ENCODE data around the gene KCNT2. TPM values are rescaled to one million over a fixed set of nuclear protein-coding genes. Genes with fewer than 3 reads are reported as not detected.

Gene KCNT2
- total and polyA plus RNA-seq, 4 donors = 1.7 to 11.2 (median 6.8) TPM

DNA sequence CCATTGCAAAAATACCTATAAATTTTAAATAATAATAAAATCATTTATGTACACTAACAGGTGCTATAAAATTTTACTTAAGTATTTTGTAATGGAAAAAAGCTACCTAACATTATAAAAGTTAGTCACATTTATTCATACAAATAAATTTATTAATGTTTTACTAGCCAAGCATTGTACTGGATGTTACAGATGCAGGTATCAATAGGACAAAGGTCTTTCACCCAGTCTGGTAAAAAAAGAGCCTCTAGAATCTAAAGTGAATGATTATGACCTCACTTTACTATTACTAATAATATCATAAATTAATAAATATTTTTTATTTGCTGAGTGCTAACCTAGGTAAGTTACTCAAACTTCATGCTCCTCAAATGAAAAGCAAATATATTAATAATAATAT, 170.6 kb downstream of the KCNT2 start:
- Histone ChIP-seq H3K27me3 (ENCODE audit: control insufficient read depth in 4 of 4, insufficient read depth in 4 of 4, low read length in 3 of 4) (no peaks in the 10 kb centered on the region), H3K4me1 (ENCODE audit: control insufficient read depth in 4 of 4, insufficient read depth in 4 of 4, low read length in 3 of 4) (peaks cover 0 to 11% (median 2%) of the 10 kb centered on the region in 4 donors), H3K4me3 (ENCODE audit: low read depth in 1 of 3, low read length in 3 of 3) (no peak overlapping the region), H3K9me3 (ENCODE audit: control insufficient read depth in 4 of 4, low read length in 3 of 4) (no peaks in the 10 kb centered on the region), H3K9ac (ENCODE audit: low read depth in 1 of 2, low read length in 2 of 2) (peak overlapping the region in 1 of 2 donors; percentile 1), H3K36me3 (ENCODE audit: control insufficient read depth in 4 of 4, insufficient read depth in 3 of 4, low read depth in 1 of 4, low read length in 3 of 4) (no peaks in the 10 kb centered on the region), H3K27ac (ENCODE audit: low read depth in 1 of 2, low read length in 2 of 2) (peak overlapping the region; percentile 32 to 50)
- DNase-seq (ENCODE audit: low spot score) = no peak
- TF ChIP-seq YY1 (IDR thresholded peaks at IDR 0.05) (no peak), RAD21 (IDR thresholded peaks at IDR 0.05) (peak in 1 of 2 donors; percentile 18), FOXA2 (IDR thresholded peaks at IDR 0.05) (no peak), RXRA (IDR thresholded peaks at IDR 0.05) (peak in 1 of 2 donors; percentile 73), JUND (IDR thresholded peaks at IDR 0.05) (no peak), HNF4A (conservative IDR thresholded peaks at IDR 0.05) (peak in 1 of 2 donors; percentile 59)
- TF ChIP-seq, protein P1, sequence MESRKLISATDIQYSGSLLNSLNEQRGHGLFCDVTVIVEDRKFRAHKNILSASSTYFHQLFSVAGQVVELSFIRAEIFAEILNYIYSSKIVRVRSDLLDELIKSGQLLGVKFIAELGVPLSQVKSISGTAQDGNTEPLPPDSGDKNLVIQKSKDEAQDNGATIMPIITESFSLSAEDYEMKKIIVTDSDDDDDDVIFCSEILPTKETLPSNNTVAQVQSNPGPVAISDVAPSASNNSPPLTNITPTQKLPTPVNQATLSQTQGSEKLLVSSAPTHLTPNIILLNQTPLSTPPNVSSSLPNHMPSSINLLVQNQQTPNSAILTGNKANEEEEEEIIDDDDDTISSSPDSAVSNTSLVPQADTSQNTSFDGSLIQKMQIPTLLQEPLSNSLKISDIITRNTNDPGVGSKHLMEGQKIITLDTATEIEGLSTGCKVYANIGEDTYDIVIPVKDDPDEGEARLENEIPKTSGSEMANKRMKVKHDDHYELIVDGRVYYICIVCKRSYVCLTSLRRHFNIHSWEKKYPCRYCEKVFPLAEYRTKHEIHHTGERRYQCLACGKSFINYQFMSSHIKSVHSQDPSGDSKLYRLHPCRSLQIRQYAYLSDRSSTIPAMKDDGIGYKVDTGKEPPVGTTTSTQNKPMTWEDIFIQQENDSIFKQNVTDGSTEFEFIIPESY (IDR thresholded peaks at IDR 0.05) = no peak

DNA sequence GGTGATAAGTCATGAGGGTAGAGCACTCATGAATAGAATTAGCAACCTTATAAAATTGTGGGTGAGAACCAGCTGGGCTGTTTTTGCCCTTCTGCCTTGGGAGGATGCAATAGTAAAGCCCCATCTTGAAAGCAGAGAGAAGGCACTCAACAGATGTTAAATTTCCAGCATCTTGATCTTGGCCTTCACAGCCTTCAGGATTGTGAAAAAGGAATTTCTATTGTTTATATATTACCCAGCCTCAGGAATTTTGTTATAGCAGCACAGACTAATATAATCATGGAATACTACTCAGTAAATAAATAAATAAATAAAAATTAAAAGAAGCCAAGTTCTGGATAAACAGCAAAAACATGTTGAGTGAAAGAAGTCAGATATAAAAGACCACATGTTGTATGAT, 175.2 kb downstream of the KCNT2 start:
- TF ChIP-seq, protein P2, sequence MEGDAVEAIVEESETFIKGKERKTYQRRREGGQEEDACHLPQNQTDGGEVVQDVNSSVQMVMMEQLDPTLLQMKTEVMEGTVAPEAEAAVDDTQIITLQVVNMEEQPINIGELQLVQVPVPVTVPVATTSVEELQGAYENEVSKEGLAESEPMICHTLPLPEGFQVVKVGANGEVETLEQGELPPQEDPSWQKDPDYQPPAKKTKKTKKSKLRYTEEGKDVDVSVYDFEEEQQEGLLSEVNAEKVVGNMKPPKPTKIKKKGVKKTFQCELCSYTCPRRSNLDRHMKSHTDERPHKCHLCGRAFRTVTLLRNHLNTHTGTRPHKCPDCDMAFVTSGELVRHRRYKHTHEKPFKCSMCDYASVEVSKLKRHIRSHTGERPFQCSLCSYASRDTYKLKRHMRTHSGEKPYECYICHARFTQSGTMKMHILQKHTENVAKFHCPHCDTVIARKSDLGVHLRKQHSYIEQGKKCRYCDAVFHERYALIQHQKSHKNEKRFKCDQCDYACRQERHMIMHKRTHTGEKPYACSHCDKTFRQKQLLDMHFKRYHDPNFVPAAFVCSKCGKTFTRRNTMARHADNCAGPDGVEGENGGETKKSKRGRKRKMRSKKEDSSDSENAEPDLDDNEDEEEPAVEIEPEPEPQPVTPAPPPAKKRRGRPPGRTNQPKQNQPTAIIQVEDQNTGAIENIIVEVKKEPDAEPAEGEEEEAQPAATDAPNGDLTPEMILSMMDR (IDR thresholded peaks at IDR 0.05; ENCODE audit: low read depth, low read length, missing input control) = no peak
- TF ChIP-seq, protein P3, sequence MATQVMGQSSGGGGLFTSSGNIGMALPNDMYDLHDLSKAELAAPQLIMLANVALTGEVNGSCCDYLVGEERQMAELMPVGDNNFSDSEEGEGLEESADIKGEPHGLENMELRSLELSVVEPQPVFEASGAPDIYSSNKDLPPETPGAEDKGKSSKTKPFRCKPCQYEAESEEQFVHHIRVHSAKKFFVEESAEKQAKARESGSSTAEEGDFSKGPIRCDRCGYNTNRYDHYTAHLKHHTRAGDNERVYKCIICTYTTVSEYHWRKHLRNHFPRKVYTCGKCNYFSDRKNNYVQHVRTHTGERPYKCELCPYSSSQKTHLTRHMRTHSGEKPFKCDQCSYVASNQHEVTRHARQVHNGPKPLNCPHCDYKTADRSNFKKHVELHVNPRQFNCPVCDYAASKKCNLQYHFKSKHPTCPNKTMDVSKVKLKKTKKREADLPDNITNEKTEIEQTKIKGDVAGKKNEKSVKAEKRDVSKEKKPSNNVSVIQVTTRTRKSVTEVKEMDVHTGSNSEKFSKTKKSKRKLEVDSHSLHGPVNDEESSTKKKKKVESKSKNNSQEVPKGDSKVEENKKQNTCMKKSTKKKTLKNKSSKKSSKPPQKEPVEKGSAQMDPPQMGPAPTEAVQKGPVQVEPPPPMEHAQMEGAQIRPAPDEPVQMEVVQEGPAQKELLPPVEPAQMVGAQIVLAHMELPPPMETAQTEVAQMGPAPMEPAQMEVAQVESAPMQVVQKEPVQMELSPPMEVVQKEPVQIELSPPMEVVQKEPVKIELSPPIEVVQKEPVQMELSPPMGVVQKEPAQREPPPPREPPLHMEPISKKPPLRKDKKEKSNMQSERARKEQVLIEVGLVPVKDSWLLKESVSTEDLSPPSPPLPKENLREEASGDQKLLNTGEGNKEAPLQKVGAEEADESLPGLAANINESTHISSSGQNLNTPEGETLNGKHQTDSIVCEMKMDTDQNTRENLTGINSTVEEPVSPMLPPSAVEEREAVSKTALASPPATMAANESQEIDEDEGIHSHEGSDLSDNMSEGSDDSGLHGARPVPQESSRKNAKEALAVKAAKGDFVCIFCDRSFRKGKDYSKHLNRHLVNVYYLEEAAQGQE (IDR thresholded peaks at IDR 0.05) = no peak
- TF ChIP-seq RXRA (IDR thresholded peaks at IDR 0.05) (no peak), NR2F2 (IDR thresholded peaks at IDR 0.05) (no peak), HNF4A (conservative IDR thresholded peaks at IDR 0.05) (no peak), YY1 (IDR thresholded peaks at IDR 0.05) (no peak), GABPA (IDR thresholded peaks at IDR 0.05 in 1 of 2, conservative IDR thresholded peaks at IDR 0.05 in 1 of 2) (no peak), RAD21 (IDR thresholded peaks at IDR 0.05) (no peak), JUND (IDR thresholded peaks at IDR 0.05) (no peak), HNF4G (IDR thresholded peaks at IDR 0.05) (no peak), FOXA2 (IDR thresholded peaks at IDR 0.05) (no peak), FOXA1 (IDR thresholded peaks at IDR 0.05) (no peak)
- TF ChIP-seq, protein P4, sequence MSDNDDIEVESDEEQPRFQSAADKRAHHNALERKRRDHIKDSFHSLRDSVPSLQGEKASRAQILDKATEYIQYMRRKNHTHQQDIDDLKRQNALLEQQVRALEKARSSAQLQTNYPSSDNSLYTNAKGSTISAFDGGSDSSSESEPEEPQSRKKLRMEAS (IDR thresholded peaks at IDR 0.05) = no peak
- TF ChIP-seq, protein P1 (IDR thresholded peaks at IDR 0.05) = no peak
- TF ChIP-seq, protein P5, sequence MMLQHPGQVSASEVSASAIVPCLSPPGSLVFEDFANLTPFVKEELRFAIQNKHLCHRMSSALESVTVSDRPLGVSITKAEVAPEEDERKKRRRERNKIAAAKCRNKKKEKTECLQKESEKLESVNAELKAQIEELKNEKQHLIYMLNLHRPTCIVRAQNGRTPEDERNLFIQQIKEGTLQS (IDR thresholded peaks at IDR 0.05) = no peak
- H3K36me3 ChIP-seq (ENCODE audit: control insufficient read depth in 4 of 4, insufficient read depth in 3 of 4, low read depth in 1 of 4, low read length in 3 of 4) = peaks cover 0 to 3% (median 0%) of the 10 kb centered on the region in 4 donors
- no peaks in the 10 kb centered on the region for H3K27me3 ChIP-seq (ENCODE audit: control insufficient read depth in 4 of 4, insufficient read depth in 4 of 4, low read length in 3 of 4)
- H3K4me1 ChIP-seq (ENCODE audit: control insufficient read depth in 4 of 4, insufficient read depth in 4 of 4, low read length in 3 of 4) = no peaks in the 10 kb centered on the region
- H3K9me3 ChIP-seq (ENCODE audit: control insufficient read depth in 4 of 4, low read length in 3 of 4) = no peaks in the 10 kb centered on the region
- DNase-seq (ENCODE audit: low spot score) = no peak
- no peak overlapping the region for H3K27ac ChIP-seq (ENCODE audit: low read depth in 1 of 2, low read length in 2 of 2)
- H3K4me3 ChIP-seq (ENCODE audit: low read depth in 1 of 3, low read length in 3 of 3) = no peak overlapping the region
- H3K9ac ChIP-seq (ENCODE audit: low read depth in 1 of 2, low read length in 2 of 2) = no peak overlapping the region

All from liver (tissue), 9 donors.